GM12801 (cell line): ENCODE measurements around the gene GALNT2.

Experiments used
- TF ChIP-seq, protein P1 (sequence below): IDR thresholded peaks from one replicate; pipeline ENCODE4 v1.5.1; 2011; ENCODE audit warnings: control low read depth; ENCODE audit not compliant: insufficient read length; ENCODE audit errors: extremely low read depth

GALNT2 gene

DNA sequence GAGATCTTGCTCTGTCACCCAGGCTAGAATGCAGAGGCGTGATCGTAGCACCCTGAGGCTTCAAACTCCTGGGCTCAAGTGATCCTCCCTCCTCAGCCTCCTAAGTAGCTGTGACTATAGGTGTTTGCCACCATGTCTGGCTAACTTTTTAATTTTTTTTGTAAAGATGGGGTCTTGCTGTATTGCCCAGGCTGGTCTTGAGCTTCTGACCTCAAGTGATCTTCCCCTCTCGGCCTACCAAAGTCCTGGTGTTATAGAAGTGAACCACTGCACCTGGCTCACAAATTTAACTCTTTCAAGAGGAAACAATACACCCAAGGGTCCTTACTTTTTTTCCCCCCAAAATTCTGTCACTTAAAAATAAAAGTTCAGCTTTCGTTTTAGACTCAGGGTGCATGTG lies 62.3 kb downstream of the GALNT2 start:
- TF ChIP-seq, protein P1, sequence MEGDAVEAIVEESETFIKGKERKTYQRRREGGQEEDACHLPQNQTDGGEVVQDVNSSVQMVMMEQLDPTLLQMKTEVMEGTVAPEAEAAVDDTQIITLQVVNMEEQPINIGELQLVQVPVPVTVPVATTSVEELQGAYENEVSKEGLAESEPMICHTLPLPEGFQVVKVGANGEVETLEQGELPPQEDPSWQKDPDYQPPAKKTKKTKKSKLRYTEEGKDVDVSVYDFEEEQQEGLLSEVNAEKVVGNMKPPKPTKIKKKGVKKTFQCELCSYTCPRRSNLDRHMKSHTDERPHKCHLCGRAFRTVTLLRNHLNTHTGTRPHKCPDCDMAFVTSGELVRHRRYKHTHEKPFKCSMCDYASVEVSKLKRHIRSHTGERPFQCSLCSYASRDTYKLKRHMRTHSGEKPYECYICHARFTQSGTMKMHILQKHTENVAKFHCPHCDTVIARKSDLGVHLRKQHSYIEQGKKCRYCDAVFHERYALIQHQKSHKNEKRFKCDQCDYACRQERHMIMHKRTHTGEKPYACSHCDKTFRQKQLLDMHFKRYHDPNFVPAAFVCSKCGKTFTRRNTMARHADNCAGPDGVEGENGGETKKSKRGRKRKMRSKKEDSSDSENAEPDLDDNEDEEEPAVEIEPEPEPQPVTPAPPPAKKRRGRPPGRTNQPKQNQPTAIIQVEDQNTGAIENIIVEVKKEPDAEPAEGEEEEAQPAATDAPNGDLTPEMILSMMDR = no peak

DNA sequence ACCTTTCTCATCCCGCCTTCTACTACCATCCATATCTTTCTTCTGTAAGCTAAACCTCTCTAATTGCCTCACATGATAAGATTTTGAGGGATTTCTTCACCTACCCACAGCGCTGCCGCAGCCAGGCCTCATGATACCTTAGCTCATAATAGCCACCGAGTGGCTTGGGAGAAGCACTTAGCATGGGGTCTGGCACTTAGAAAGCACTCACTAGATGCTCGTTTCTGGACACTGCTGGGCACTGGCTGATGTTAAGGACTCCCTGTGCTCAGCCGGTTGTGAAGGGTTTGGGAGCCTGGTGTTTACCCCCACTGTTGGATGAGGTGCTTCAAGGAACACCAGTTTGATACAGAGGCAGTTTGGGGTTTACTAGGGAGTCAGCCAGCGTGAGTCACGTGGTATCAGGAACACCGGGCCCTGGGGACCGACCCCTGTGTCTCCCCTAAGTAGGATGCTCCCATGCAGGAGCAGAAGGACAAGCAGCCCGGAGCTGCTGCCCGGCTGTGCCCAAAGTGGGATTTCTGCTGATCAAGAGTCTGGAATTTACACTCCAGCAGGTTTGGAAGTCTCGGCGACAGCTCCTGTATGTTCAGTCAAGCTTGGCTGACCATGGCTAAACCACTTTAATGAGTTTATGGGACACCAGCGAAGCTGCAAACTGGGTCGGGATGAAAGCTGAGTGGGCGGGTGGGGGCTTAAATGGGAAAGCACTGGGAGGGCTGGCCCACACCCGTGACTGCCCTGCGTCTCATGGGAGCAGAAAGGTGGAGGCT lies 63.3 kb downstream of the GALNT2 start:
- TF ChIP-seq, protein P1 = no peak

DNA sequence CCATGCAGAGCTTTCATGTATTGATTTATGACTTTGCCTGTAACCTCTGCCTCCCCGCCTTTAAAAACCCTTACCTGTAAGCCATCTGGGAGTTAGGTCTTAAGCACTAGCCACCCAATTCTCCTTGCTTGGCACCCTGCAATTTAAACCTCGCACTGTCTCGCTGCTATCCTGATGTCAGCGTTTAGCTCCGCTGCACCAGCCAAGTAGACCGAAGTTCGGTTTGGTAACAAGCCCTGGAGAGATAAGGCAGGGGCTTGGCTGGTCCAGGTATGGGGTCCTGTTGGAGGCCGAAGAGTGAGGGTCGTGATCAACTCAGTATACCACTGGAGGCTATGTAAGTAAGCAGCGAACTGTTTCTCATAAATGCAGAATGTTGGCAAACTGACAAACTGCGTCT lies 64.4 kb downstream of the GALNT2 start:
- TF ChIP-seq, protein P1 = no peak

DNA sequence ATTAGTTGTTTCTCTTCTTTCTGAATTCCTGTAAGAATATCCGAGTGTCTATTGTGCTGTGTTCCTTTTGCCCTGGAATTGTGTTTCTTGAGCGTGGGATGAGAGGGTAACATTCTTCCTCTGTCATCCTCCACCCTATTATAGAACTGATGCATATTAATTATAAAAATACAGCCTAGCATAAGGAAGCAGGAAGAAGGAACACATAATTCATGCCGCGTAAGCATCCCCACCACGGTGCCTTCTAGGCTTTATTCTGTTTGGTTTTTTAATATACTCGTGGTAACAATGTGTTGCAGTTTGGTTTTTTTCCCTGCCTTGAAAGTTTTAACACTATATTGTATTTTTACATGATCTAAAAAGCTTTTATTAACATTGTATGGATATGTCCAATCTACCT lies 65.7 kb downstream of the GALNT2 start:
- TF ChIP-seq, protein P1 = no peak

DNA sequence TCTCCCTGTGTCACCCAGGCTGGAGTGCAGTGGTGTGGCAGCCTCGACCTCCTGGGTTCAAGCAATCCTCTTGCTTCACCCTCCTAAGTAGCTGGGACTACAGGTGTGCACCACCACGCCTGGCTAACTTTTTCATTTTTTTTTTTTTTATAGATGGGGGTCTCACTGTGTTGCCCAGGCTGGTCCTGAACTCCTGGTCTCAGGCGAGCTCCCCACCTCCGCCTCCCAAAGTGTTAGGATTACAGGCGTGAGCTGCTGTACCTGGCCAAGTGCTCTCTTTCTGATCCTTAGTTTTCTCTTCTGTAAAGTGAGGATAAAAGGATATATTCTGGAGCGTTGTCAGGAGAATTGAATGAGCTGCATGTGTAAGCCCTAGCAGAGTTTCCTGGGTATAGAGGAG lies 68.7 kb downstream of the GALNT2 start:
- TF ChIP-seq, protein P1 = no peak

DNA sequence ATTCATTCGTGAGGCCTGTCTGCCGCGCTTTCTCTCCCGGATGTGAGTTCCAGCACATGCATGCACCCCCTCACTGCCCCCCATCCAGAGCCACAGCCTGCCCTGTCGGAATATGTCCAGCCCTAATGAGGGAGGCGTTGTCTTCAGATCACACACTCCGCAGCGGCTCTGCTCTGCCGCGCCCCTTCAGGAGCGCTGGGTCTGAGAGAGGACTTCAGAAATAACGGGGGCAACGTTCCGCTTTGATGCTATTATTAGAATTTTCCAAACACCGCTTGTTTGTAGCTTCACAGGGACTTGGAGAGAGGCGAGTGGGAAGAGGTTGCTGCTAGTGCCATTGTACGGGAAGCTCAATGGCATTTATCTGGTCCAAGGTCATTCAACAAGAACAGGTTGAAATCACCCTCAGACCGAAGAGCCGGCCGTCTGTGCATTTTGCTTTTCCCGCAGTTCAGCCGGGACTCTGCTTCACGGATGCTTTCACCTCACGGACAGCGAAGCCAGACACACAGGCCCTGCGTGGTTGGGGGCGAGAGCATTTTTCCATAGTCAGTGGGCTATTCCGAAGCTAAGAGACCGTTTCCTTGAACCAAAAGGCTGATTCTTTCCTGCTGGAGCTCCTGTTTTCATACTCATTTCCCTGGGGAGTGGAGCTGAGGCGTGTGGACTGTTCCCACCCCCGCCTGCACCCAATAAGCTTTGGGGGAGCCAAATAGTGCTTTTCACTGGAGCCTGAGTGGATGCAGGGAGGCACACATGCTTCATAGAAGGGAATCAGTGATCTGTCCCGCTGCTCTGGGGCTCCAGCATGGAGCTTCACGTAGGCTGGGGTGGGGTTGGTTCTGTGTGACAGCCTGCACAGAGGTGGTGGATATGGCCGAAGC lies 69.7 kb downstream of the GALNT2 start:
- TF ChIP-seq, protein P1 = no peak

DNA sequence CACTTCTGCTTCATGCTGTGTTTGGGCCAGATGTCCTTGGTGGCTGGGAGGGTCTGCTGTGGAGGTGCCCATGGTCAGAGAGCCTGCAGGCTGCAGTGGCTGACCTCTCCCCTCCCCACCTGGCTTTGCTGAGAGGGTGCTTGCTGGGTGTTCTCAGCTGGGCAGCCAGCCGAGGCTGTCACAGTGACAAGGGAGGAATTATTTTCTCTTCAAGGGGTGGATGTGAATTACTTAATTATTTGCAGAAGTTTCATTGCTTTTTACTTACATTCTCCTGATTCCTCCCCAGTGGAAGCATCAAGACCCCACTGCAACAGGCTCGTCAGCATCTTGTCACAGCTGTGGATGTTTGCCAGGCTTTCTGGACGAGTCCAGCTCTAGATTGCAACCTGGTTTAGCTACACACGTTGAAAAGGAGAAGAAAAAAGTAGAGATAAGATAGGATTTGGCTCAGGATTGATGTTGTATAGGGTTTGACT lies 70.3 kb downstream of the GALNT2 start:
- TF ChIP-seq, protein P1 = no peak
